Ectodermal cell (in vitro differentiated cells): ENCODE measurements around the gene TREH.

Experiments used
- H3K27ac ChIP-seq: 2 replicates; pipeline ENCODE4 v1.7.0; 2013; ENCODE audit warnings: mild to moderate bottlenecking, low read depth, low read length; ENCODE audit not compliant: insufficient read depth, poor library complexity, severe bottlenecking
- H3K27me3 ChIP-seq: 2 replicates; pipeline ENCODE4 v1.7.0; 2013; ENCODE audit warnings: mild to moderate bottlenecking, low read length; ENCODE audit not compliant: insufficient read depth, control insufficient read depth, poor library complexity, severe bottlenecking
- H3K36me3 ChIP-seq: one replicate; pipeline ENCODE4 v1.7.0; 2013; ENCODE audit warnings: low read length; ENCODE audit not compliant: control insufficient read depth, insufficient read depth
- H3K4me1 ChIP-seq: one replicate; pipeline ENCODE4 v1.7.0; 2013; ENCODE audit warnings: low read length; ENCODE audit not compliant: control insufficient read depth, insufficient read depth
- H3K4me3 ChIP-seq: 2 replicates; pipeline ENCODE4 v1.7.0; 2013; ENCODE audit warnings: low read depth, low read length, control low read depth; ENCODE audit not compliant: insufficient read depth
- H3K9me3 ChIP-seq: 2 replicates; pipeline ENCODE4 v1.7.0; 2013; ENCODE audit warnings: mild to moderate bottlenecking, low read length, moderate library complexity; ENCODE audit not compliant: control insufficient read depth
- WGBS, 2 experiments: methylation state at CpG; one replicate each; pipeline ENCODE4 v1.1.7; 2013; ENCODE audit warnings: missing lambda C conversion rate in 2 of 2; 5-methylcytosine and 5-hydroxymethylcytosine counted together

Gene TREH

DNA sequence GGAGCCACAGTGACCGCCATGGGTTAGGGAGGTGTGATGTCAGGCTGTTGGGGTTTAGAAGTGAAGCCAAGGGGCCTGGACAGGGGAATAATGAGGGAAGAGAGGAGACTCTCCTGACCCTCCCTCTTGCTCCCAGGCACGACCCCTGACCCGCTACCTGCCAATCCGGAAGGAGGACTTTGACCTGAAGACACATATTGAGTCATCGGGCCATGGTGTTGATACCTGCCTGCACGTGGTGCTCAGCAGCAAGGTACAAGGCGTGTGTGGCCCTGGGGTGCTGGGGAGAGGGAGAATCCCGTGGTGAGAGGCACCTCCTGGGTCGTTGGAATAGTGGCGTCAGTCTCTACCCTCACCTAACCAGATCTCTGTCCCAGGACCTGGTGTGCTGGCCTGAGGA is 29.5 kb downstream of the TREH start:
- Histone ChIP-seq H3K9me3 (no peaks in the 10 kb centered on the region), H3K27me3 (no peaks in the 10 kb centered on the region), H3K27ac (no peak overlapping the region), H3K4me3 (no peak overlapping the region), H3K36me3 (peaks cover 52% of the 10 kb centered on the region), H3K4me1 (no peaks in the 10 kb centered on the region)
- WGBS, 2 experiments = 96% methylated on average over 10 of the region's 10 CpGs

DNA sequence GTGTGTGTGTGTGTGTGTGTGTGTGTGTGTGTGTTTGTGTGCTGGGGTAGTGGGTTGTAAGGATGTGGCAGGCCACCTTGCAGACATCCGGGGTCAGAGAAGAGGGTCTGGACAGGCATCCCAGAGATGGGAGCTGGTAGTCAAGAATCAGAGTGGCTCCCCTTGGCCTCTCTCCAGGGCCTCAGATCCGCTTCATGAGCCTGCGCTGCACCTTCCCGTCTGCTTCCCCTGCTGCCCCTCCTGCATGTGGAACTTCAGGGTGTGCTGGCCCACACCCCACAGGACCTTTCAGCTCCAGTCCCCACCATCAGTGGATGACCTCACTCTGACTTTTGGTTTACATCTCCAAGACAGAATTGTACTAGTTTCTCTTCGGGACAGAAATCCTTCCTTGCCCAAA is 31.2 kb downstream of the TREH start:
- Histone ChIP-seq H3K4me3 (no peak overlapping the region), H3K27me3 (no peaks in the 10 kb centered on the region), H3K27ac (no peak overlapping the region), H3K36me3 (peaks cover 64% of the 10 kb centered on the region), H3K9me3 (no peaks in the 10 kb centered on the region), H3K4me1 (no peaks in the 10 kb centered on the region)
- 93 to 95% methylated on average over 5 of the region's 5 CpGs for WGBS, 2 experiments

DNA sequence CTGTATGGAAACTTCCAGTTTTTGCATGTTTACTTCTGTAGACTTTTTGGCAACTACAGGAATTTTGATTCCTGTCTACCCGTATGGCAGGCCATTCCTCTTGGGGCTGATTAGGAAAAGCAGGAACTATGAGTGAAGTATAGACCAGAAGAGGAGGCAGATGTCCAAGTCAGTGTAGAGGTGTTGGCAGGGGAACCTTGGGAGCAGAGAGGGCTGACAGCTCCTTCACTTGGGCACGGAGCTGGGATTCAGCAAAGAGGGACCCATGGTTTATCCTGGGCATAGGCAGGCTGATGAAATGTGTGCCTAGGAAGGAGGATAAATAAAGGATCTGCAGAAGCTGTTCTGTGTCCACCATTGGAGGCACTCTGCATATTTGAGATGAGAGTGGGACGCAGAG is 33.1 kb downstream of the TREH start:
- H3K4me1 ChIP-seq = no peaks in the 10 kb centered on the region
- no peak overlapping the region for H3K4me3 ChIP-seq
- H3K9me3 ChIP-seq = no peaks in the 10 kb centered on the region
- 94 to 95% methylated on average over 3 of the region's 3 CpGs for WGBS, 2 experiments
- H3K27me3 ChIP-seq = no peaks in the 10 kb centered on the region
- no peak overlapping the region for H3K27ac ChIP-seq
- H3K36me3 ChIP-seq = peaks cover 61% of the 10 kb centered on the region

GRCh38 chr11:118645066-118645715 is 34.3 kb downstream of the TREH start:
- Histone ChIP-seq H3K9me3 (no peaks in the 10 kb centered on the region), H3K27ac (no peak overlapping the region), H3K4me1 (no peaks in the 10 kb centered on the region), H3K36me3 (peaks cover 63% of the 10 kb centered on the region), H3K4me3 (no peak overlapping the region), H3K27me3 (no peaks in the 10 kb centered on the region)
- WGBS, 2 experiments = 95% methylated on average over 24 of the region's 24 CpGs

DNA sequence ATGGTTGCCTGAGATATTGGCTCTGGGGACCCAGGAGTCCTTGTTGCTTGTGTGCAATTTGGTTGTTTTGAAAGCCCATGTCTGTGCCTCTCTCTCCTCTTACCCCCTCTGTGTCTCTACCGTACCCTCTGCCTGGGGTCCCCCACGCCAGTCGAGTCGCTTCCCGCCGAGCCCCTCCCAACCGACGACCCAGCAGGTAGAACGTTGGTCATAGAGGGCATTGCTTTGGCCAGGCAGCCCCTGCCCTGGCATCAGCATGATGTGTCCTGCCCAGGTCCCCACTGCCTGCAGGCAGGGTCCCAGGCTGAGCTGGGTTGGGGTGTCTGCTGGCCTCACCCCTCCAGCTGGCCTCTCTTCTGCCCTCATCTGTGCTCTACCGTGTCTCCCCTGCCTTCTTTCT is 35.0 kb downstream of the TREH start:
- Histone ChIP-seq H3K27me3 (no peaks in the 10 kb centered on the region), H3K9me3 (no peaks in the 10 kb centered on the region), H3K4me3 (no peak overlapping the region), H3K27ac (no peak overlapping the region), H3K4me1 (no peaks in the 10 kb centered on the region), H3K36me3 (peaks cover 56% of the 10 kb centered on the region)
- 97 to 98% methylated on average over 10 of the region's 10 CpGs for WGBS, 2 experiments

GRCh38 chr11:118643995-118644345 is 35.5 kb downstream of the TREH start:
- H3K9me3 ChIP-seq = no peaks in the 10 kb centered on the region
- H3K27me3 ChIP-seq = no peaks in the 10 kb centered on the region
- no peak overlapping the region for H3K4me3 ChIP-seq
- peaks cover 51% of the 10 kb centered on the region for H3K36me3 ChIP-seq
- H3K27ac ChIP-seq = no peak overlapping the region
- no peaks in the 10 kb centered on the region for H3K4me1 ChIP-seq
- 95% methylated on average over 7 of the region's 7 CpGs for WGBS, 2 experiments

GRCh38 chr11:118643142-118643994 is 36.1 kb downstream of the TREH start:
- Histone ChIP-seq H3K27me3 (no peaks in the 10 kb centered on the region), H3K9me3 (no peaks in the 10 kb centered on the region), H3K4me1 (no peaks in the 10 kb centered on the region), H3K36me3 (peaks cover 45% of the 10 kb centered on the region), H3K4me3 (no peak overlapping the region), H3K27ac (no peak overlapping the region)
- 86 to 87% methylated on average over 11 of the region's 11 CpGs for WGBS, 2 experiments

- no peak overlapping the region for H3K27ac ChIP-seq
- peaks cover 40% of the 10 kb centered on the region for H3K36me3 ChIP-seq
- H3K9me3 ChIP-seq = no peaks in the 10 kb centered on the region
- H3K27me3 ChIP-seq = no peaks in the 10 kb centered on the region
- no peak overlapping the region for H3K4me3 ChIP-seq
- WGBS, 2 experiments = 92 to 95% methylated on average over 11 of the region's 11 CpGs
- H3K4me1 ChIP-seq = no peaks in the 10 kb centered on the region
Measured at GRCh38 chr11:118641397-118642019, 37.9 kb downstream of the TREH start.

DNA sequence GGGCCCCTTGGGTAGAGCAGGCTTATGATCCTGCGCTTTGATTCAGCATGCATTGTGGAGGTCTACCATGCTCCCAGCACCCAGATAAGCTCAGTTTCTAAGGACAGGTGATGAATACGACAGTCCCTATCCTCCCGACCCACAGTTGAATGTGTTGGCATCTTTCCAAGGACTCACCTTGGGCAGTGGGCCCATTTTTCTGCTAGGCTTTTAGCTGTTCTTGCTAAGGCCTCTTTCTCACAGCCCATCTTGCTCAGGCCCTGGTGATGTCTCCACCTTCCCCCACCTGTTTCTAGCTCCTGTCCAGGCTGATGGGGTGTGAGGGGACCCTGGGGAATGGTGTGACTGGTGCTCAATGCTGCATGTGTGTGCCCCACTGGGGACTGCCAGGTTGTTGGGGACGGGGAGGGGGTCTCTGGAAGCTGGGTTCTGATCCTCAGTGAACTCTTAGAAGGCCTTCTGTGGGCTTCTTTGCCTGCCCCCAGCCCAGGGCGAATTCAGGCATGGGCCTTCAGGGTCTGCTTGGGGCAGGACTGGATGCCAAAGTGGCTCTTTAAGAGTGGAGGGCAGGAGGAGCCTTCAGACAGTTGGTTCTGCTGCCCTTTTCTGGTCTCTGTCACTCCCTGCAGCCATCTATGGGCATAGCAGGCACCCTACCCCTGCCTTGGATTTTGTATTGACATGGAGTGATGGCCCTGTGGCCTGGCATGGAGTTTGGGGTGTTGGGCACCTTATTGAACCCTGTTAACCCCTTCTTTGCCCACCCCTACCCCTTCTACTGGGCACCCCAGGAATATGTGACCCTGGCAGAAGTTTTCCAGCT is 38.9 kb downstream of the TREH start:
- Histone ChIP-seq H3K27ac (no peak overlapping the region), H3K4me1 (peaks cover 3% of the 10 kb centered on the region), H3K4me3 (no peak overlapping the region), H3K9me3 (no peaks in the 10 kb centered on the region), H3K36me3 (peaks cover 45% of the 10 kb centered on the region), H3K27me3 (no peaks in the 10 kb centered on the region)
- WGBS, 2 experiments = 88 to 92% methylated on average over 5 of the region's 5 CpGs

DNA sequence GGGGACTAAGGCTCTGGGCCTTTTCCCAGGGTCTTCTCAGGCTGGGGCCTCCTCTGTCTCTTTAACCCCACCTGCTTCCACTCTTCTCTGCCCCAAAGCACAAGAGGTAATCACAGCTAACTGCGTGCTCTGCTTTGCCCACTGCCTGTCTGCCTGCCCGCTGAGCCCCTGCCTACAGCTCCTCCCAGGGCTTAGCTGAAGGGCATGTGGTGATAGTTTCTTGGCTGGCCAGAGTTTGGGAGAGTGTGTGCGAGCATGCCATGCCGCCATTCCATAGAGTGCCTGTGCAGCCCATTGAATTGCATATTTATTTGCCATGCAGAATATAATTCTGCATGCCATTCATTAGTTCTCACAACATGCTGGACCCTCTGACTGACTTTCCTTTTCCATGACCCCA is 39.6 kb downstream of the TREH start:
- WGBS, 2 experiments = 86 to 96% methylated on average over 4 of the region's 4 CpGs
- Histone ChIP-seq H3K27ac (no peak overlapping the region), H3K27me3 (no peaks in the 10 kb centered on the region), H3K4me3 (no peak overlapping the region), H3K36me3 (peaks cover 39% of the 10 kb centered on the region), H3K9me3 (no peaks in the 10 kb centered on the region), H3K4me1 (peaks cover 10% of the 10 kb centered on the region)
